SK-MEL-5 (cell line): ENCODE measurements around the gene SCG2. TPM values are rescaled to one million over a fixed set of nuclear protein-coding genes. Genes with fewer than 3 reads are reported as not detected.
A peak's percentile ranks its signal among the peaks of the same experiment; 100 is the strongest.
"Not testable (repeated sequence)": the region's sequence is repeated elsewhere in the genome, so short reads cannot be mapped to it uniquely, and the experiment has no call there.

Experiments used
- DNase-seq: peaks from one replicate; pipeline ENCODE4 v3.0.0-alpha.2; 2016; ENCODE audit warnings: low read depth, low spot score
- in situ Hi-C: cut with HindIII; loops from 2 replicates; pipeline ENCODE4 v1.10.0; 2016; ENCODE audit warnings: low sequenced_read_pairs, high pct_unique_total_duplicates, low pct_unique_long_range_greater_than_20kb
- total RNA-seq: library from RNA; depleted of rRNA; stranded (reverse); fragments of >200 nt; shearing (Covaris generic); gene quantifications from 2 replicates; pipeline ENCODE4 v1.2.3, GENCODE V29; 2014

SCG2 gene
- total RNA-seq, 1 experiment from 2014 or later: 5.9 TPM

- no peak for DNase-seq
- in situ Hi-C loops: no loop called here
Measured at GRCh38 chr2:223618172-223619035, 16.2 kb upstream of the SCG2 start.

- in situ Hi-C loops: no loop called here
- DNase-seq: no peak
Measured at GRCh38 chr2:223614534-223614933, 12.4 kb upstream of the SCG2 start.

GRCh38 chr2:223613017-223613950 is 11.1 kb upstream of the SCG2 start:
- peak; percentile 95 for DNase-seq
- in situ Hi-C loops: no loop called here

GRCh38 chr2:223612501-223612900 is 10.3 kb upstream of the SCG2 start:
- DNase-seq: no peak
- in situ Hi-C loops: no loop called here

- DNase-seq: no peak
- in situ Hi-C loops: no loop called here
Measured at GRCh38 chr2:223611061-223611460, 8.9 kb upstream of the SCG2 start.

- in situ Hi-C loops: no loop called here
Measured at GRCh38 chr2:223607476-223607875, 5.3 kb upstream of the SCG2 start.

GRCh38 chr2:223606946-223607345 is 4.8 kb upstream of the SCG2 start:
- DNase-seq: no peak

More at GRCh38 chr2:223607476-223607875, 5.3 kb upstream of the SCG2 start:
- DNase-seq: no peak

GRCh38 chr2:223604231-223604630 is 2.1 kb upstream of the SCG2 start:
- in situ Hi-C loops: no loop called here

More at GRCh38 chr2:223606946-223607345, 4.8 kb upstream of the SCG2 start:
- in situ Hi-C loops: no loop called here

GRCh38 chr2:223602972-223603371 is 811 bp upstream of the SCG2 start:
- in situ Hi-C loops: no loop called here
- no peak for DNase-seq

More at GRCh38 chr2:223604231-223604630, 2.1 kb upstream of the SCG2 start:
- DNase-seq: peak; percentile 52

GRCh38 chr2:223601018-223601417 is 1.1 kb downstream of the SCG2 start:
- DNase-seq: no peak
- in situ Hi-C loops: no loop called here

- in situ Hi-C loops: no loop called here
- no peak for DNase-seq
Measured at GRCh38 chr2:223599640-223600380, 2.4 kb downstream of the SCG2 start.

- in situ Hi-C loops: no loop called here
- no peak for DNase-seq
Measured at GRCh38 chr2:223598994-223599639, 3.0 kb downstream of the SCG2 start.

GRCh38 chr2:223597076-223597475 is 5.1 kb downstream of the SCG2 start:
- no peak for DNase-seq
- in situ Hi-C loops: no loop called here

GRCh38 chr2:223596208-223596607 is 6.0 kb downstream of the SCG2 start:
- in situ Hi-C loops: no loop called here
- no peak for DNase-seq

- DNase-seq: no peak
- in situ Hi-C loops: no loop called here
Measured at GRCh38 chr2:223594831-223595230, 7.3 kb downstream of the SCG2 start.

- in situ Hi-C loops: no loop called here
- no peak for DNase-seq
Measured at GRCh38 chr2:223594259-223594658, 7.9 kb downstream of the SCG2 start.

GRCh38 chr2:223592689-223593088 is 9.5 kb downstream of the SCG2 start:
- DNase-seq, in situ Hi-C loops: not testable (repeated sequence)
